GM19397 (cell line): Measurements from ENCODE around the gene INPPL1.

Experiments used
- ATAC-seq: cut with Tn5 transposase; IDR thresholded peaks from one replicate; pipeline ENCODE4 v1.9.1; 2021; ENCODE audit warnings: mild to moderate bottlenecking, moderate library complexity; ENCODE audit not compliant: unreplicated experiment

Gene INPPL1

DNA sequence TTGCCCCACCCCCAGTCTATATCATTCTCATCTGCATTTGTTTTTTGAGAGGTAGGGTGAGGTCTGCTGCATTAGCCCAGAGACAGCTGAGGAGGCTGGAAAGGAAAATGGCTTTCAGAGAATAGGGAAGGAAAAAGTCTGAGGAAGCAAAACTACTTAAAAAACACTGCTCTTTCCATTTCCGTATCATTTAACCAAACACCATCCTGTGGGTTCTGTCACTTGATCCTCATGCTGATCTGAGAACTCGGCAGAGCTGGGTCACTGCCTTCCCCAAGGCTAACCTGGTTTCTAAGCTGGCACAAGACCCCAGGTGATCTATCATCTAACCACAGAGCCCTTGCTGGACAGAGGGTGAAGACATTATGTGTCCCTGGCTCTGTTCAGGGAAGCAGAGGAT, 6.7 kb upstream of the INPPL1 start:
- no peak for ATAC-seq

DNA sequence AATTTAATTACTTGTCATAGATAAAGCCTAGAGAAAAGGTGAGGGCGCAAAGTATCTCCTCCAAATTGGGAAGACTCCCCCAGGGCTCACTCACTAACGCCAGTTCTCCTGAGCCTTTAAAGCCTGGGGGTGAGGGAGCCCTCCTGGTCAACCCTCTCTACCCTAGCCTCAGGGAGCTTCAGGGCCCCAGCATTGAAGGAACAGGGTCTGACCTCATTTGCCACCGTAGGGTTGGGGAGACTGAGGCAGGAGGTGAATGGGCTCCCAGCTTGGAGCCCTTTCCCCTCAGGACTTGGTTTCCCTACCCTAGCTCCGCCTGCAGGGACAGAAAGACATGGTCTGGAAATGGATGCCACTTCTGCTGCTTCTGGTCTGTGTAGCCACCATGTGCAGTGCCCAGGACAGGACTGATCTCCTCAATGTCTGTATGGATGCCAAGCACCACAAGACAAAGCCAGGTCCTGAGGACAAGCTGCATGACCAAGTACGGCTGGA, 6.3 kb upstream of the INPPL1 start:
- ATAC-seq, result no peak

DNA sequence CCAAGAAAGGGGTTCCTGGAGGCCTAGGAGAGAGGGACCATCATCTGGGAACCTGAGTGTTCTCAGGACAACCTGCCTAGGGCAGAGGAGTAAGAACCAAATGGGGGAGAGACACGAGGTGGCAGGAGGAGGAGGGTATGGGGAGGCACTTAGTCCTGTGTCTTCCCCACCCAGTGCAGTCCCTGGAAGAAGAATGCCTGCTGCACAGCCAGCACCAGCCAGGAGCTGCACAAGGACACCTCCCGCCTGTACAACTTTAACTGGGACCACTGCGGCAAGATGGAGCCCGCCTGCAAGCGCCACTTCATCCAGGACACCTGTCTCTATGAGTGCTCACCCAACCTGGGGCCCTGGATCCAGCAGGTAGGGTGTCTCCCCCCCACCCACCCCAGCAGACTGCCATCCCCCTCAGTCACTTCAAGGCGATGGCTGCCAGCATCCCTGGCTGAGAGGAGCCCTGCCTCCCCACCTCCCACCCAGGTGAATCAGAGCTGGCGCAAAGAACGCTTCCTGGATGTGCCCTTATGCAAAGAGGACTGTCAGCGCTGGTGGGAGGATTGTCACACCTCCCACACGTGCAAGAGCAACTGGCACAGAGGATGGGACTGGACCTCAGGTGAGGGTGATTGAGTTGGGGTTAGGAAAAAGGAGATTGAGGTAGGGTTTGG, 3.7 kb upstream of the INPPL1 start:
- no peak for ATAC-seq

DNA sequence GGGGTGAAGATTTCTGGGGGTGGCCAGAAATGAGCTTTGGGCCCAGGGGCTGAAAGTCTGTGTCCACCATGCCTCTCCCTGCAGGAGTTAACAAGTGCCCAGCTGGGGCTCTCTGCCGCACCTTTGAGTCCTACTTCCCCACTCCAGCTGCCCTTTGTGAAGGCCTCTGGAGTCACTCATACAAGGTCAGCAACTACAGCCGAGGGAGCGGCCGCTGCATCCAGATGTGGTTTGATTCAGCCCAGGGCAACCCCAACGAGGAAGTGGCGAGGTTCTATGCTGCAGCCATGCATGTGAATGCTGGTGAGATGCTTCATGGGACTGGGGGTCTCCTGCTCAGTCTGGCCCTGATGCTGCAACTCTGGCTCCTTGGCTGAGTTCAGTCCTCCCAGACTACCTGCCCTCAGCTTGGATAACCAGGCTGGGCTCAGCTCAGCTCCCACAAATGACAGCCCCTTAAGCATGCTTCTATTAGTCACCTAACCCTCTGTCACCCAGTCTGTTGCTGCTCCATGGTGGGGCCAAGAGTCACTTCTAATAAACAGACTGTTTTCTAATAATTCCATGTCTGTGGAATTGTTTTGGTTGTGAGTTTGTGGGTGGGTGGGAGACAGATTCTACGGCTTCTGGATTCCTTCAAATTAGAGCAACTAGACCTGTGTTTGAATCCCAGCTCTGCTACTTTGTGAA, 3.0 kb upstream of the INPPL1 start:
- ATAC-seq, result no peak

DNA sequence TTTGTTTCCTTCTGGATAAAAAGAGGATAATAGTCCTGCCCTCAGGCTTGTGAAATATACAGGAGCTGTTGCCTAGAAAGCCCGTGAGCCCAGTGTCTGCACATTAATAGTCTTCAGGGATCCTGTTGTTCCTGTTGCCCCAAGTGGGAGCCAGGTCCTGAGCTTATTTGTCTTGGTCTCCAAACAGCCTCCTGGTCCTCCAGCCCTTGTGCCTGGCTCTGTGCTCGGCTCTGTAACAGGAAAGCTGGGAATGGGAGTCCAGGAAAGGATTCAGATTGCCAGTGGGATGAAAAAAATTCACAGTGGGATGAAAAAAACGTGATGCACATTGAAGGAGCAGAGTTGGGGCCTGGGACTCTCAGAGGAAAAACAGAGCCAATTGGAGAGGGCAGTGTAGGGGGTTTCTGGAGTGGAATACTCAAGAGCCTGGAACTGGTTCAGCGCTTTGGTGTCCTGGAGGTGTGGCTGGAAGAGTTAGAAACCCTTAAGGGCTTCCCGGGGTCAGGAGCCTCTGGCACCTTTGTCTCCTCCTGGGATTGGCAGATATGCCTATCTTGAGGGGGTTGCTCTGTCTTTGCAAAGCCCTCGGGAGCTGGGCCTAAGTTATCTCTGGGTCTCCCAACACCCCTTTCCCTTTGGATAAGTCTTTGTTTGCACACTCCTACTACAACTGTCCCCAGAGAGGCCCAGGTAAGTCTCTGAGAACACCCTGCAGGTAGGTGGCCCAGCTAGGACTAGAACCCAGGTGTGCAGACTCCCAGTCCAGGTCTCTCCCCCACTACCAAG, 2.3 kb upstream of the INPPL1 start:
- ATAC-seq, result no peak

DNA sequence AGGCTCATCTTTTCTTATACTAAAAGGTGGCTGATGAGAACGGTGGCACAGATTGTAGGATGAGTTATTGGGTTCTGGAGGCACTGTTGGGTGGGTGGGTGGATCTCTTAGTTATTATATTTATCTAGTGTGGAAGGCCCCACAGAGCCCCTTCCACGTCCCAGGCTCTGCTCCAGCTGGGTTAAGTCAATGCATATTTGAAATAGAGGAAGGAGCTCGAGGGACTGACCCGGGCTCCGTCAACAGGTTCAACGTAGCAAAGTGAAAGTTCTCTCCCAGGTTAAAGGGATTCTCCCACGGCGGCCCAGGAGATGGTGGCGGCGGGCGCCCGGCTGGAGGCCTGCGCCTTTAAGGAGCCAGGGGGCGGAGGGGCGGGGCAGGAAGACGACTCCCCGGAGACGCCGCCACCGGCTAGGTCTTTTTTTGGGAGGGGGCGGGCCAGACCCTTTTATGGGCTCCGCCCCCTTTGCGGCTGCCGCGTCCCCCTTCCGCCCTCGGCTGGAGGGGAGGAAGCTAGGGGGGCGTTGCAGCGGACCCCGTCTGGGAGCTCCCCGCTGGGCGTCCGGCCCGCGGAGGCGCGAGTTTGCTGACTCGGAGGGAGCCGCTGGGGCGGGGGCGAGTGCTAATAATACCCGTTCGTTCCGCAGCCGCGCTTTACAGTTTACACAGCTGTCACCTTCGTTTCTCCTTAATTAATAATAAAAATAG, 1.5 kb upstream of the INPPL1 start:
- peak; percentile 69 for ATAC-seq

DNA sequence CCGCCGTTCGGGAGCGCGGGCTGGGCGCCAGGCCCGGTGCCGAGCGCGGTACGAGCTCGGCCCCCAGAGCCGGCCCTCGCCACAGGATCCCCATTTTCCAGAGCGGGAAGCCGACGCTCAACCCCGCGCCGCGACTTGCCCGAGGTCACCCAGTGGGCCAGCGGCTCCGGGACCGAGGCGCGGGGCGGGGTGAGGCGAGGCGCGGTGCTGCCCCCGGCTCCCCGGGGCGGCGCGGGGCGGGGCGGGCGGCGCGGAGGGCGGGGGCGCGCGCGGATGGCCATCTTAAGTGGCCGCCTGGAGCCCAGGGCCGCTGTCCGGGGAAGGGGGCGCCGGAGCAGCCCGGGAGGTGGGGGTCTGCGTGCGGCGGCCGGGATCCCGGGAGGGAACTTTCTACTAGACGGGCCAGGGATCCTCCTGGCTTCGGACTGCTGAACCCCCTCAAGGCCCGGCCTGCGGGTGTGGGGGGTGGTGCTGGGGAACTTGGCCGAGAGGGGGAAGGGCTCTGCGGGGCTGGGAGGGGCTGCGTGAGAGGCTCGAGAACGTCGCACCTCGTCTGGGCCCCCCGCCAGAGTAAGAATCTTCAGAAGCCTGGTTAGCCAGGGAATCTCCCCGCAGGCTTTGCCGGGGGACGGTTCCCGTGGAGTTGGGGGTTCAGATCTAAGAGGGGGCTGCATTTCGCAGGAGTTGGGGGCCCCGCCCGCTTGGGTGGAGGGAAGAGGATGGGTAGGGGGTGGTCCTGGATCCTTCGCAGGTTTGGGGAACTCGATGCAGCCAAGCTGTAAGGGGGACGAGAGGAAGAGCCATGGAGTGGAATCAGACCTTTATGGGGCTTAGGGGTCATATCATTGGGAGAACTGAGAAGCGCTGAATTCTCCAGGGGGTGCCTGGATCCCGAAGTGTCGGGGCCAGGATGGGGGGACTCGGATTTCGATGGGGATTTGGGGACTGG, 678 bp upstream of the INPPL1 start:
- ATAC-seq, result peak; percentile 49

DNA sequence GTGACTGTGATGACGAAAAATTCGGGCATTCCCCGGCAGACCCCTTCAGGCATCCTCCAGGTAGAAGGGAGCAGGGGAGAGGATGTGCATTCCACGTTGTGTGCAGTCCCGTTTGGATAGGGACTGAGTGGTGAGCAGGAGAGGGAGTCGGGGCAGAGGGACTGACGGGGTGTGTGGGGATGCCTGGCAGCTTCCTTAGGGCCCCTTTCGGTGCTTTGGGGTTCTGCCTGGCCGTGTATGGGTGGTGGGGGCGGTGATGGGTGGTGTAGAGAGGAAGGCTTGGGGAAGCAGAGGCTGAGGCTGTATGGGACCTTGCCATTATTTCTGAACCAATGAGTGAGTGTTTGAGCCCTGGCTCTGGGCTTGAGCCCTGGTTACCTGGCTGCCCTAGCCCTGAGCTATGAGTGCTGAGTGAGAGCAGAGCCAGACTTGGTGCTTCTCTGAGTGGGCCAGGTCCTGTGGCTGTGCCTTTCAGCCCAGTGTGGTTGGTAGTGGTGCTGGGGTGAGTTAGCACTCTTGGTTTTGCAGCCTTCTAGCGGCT, 914 bp downstream of the INPPL1 start:
- no peak for ATAC-seq

DNA sequence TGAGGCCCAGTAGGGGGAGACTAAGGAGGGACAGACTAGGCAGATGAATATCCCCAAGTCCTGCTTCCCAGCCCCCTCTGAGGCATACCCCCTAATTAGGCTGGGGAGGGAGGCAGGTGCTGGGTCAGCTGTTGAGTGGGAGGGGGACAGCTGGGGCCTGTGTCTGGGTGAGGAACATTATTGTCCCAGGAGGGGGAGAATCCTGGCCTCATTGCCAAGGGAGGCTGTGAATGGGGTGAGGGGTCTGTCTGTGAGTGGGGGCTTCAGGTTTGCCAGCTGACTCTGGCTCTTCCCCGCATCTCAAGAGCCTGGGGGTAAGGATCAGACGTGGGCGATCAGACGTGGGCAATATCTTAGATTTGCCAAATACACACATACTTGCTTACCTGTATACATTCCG, 2.1 kb downstream of the INPPL1 start:
- ATAC-seq, result no peak

DNA sequence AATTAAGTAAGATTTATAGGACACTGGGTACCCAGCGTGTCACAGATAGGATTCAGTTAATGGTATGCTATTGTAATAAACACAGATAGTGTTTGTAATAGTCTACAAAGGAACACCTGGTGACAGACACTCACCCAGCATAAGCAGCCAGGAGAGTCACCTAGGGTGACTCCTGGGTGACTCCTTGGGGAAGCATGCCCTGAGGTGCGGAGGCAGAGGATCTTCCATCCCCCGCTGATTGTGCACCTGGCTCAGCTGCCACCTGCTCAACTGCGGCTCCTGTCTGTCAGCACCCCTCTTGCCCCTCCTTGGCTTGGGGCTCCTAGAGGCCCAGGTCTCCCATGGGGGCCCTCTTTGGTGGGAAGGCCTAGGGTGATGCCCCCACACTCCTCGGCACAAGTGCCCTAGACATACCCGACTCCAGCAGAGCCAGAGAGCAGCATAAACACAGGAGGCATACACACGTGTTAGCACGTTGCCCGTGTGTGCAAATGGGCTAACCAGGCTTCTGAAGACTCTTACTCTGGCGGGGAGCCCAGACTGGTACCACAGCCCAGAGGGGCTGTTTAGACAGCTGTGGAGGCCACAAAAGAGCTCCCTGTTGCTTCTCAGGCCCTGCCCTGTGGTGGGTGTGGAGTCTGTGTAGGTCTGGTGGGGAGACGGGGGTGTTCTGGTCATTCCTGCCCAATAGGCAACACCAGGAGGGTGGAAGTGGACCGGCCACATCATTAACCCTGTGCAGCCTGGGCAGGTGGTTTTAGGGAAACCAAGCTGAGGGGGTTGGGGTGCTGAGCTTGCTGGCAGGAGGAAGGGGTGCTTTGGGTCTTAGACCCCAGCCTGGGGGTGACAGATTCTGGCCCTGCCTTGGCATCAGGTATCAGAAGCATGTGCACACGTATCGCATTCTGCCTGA, 3.0 kb downstream of the INPPL1 start:
- ATAC-seq, result no peak

DNA sequence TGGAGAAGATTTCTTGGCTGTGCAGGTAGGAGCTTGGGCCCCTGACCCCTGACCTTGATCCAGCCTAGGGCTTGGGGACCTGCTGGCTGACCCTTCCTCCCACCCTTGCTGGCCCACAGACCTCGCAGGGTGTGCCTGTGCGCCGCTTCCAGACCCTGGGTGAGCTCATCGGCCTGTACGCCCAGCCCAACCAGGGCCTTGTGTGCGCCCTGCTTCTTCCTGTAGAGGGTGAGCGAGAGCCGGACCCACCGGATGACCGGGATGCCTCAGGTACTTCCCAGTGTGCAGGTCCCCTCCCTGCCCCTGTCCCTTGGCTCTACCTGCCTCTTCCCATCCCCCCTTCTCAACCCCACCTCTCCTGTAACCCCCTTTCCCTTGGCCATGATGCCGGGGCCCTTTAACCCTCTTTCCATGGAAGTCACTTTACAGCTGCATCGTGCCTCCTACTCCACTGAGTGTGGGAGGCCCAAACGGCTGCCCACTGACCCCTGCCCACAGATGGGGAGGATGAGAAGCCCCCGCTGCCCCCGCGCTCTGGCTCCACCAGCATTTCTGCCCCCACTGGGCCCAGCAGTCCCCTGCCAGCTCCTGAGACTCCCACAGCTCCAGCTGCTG, 3.8 kb downstream of the INPPL1 start:
- no peak for ATAC-seq

DNA sequence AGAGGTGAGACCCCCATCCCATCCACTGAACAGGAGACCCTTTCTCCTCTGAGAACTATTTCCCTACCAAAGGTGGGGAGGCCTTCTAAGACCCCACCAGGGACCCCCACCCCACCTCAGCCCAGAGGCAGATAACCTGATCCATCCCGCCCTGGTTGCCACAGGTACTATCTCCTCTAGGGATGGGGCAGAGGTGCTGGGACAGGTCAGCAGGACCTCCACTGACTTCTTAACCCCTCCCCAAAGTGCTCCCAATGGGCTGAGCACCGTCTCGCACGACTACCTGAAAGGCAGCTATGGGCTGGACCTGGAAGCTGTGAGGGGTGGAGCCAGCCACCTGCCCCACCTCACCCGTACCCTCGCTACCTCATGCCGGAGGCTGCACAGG, 4.3 kb downstream of the INPPL1 start:
- no peak for ATAC-seq

DNA sequence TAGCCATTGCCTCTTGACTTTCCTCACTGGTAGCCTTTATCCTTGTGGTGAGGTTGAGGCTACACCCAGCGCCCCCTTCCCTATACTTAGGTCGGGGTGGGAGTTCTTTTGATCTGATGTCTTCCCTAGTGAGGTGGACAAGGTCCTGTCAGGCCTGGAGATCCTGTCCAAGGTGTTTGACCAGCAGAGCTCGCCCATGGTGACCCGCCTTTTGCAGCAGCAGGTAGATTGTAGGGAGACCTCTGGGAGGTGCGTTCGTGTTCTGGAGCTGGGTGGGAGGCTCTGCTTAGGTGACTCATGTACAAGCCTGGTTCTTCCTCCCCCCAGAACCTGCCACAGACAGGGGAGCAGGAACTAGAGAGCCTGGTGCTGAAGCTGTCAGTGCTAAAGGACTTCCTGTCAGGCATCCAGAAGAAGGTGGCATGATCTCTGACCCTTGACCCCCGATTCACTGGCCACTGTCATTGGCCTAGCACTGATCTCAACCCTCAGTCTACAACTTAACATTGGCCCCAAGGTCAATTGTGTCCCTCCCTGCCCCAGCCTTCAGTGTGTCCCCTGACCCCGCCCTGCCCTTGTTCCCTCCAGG, 4.9 kb downstream of the INPPL1 start:
- ATAC-seq, result no peak

DNA sequence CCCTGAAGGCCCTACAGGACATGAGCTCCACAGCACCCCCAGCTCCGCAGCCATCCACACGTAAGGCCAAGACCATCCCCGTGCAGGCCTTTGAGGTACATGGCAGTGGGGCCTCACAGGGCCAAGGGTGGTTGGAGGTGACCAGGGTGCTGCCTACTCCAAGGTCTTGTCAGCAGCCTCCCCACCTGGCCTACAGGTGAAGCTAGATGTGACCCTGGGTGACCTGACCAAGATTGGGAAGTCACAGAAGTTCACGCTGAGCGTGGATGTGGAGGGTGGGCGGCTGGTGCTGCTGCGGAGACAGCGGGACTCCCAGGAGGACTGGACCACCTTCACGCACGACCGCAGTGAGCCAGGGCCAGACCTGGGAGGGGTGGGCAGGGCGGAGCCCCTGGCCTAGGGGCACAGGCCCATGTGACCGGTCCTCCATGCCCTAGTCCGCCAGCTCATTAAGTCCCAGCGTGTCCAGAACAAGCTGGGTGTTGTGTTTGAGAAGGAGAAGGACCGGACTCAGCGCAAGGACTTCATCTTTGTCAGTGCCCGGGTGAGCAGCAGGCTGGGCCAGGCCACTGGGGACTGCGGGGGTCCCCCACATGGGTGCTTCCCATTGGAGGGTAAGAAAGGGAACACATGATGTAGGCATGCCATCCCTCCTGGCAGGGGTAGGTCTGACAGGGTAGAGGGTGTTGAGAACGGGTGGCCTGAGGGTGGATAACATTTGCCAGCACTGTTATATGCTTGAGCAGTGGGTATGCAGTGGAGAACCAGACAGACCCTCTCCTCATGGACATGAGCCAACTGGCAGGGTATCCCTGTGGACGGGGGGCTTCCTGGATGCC, 5.6 kb downstream of the INPPL1 start:
- no peak for ATAC-seq

DNA sequence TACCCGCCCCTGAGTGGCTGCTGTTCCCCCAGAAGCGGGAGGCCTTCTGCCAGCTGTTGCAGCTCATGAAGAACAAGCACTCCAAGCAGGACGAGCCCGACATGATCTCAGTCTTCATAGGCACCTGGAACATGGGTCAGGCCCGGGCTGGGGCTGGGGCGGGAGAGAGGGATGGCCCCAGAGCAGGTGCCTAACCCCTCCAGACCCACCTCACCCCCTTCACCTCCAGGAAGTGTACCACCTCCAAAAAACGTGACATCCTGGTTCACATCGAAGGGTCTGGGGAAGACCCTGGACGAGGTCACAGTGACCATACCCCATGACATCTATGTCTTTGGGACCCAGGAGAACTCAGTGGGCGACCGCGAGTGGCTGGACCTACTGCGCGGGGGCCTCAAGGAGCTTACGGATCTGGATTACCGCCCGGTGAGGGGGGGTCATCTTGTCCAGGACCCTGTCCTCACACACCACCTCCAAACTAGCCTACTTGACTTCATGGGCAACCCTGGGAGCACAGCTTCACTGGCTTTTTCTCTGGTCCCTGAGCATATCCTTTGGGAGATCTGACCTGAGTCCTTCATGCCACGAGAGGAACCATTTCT, 6.3 kb downstream of the INPPL1 start:
- no peak for ATAC-seq

DNA sequence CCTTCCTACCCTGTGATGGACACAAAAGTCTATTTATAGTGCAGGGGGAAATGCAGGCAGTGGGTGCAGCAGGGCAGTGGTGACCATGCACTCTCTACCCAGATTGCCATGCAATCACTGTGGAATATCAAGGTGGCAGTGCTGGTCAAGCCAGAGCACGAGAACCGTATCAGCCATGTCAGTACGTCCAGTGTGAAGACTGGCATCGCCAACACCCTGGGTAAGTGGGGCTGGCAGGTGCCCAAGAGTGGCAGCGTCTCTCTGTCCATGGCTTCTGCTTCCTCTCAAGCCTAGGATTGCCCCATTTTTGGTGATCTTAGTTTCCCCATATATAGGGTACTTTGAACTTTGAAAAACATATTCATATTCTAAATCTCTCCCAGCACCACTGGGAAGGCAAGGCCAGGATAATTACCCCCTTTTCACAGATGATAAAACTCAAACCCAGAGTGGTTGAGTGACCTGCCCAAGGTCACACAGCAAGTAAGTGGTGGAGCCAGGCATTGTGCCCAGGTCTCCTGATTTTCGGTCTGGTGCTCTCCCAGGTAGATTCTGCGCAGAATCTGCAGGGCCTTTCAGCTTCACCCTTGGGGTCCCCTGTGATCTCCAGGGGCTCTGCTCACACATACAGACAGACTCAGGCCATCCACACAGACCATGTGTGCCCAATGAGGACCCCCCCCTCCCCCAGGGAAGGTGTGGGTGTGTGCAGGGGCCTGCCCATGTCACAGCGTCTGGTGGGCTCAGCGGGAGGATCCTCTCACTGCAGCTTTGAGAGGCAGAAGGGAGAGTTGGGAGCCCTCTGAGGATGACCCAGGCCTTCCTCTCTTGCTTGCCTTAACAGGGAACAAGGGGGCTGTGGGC, 7.1 kb downstream of the INPPL1 start:
- no peak for ATAC-seq
